Spleen (tissue), 11 donors: Measurements from ENCODE around the gene NAGPA. TPM values are rescaled to one million over a fixed set of nuclear protein-coding genes. Genes with fewer than 3 reads are reported as not detected.

Experiments
- DNase-seq: peaks from one replicate; pipeline ENCODE4 v3.0.0-alpha.2; 2020
- H3K27ac ChIP-seq, 8 donors: fragments of 200-600 bp; sonication (generic) in 7 of 8; 1 replicate in 4 of 8; 2 replicates in 4 of 8; pipeline versions ENCODE4 v1.5.0 to v1.8.0; 2016 to 2021; ENCODE audit warnings: inconsistent platforms in 4 of 8, mild to moderate bottlenecking in 4 of 8, moderate library complexity in 1 of 8
- H3K27me3 ChIP-seq, 7 donors: fragments of 200-600 bp; sonication (generic) in 6 of 7; replicated peaks in 1 of 7; 1 replicate in 4 of 7; 2 replicates in 3 of 7; pipeline versions ENCODE4 v1.5.0 to v1.8.0; 2016 to 2021; ENCODE audit warnings: inconsistent platforms in 3 of 7, mild to moderate bottlenecking in 1 of 7
- H3K36me3 ChIP-seq, 6 donors: fragments of 200-600 bp; sonication (generic) in 5 of 6; 1 replicate in 4 of 6; 2 replicates in 2 of 6; pipeline versions ENCODE4 v1.5.0 to v1.8.0; 2016 to 2021; ENCODE audit warnings: inconsistent platforms in 2 of 6
- H3K4me1 ChIP-seq, 6 donors: fragments of 200-600 bp; sonication (generic) in 5 of 6; 1 replicate in 3 of 6; 2 replicates in 3 of 6; pipeline versions ENCODE4 v1.5.0 to v1.8.0; 2016 to 2021; ENCODE audit warnings: inconsistent platforms in 3 of 6
- H3K4me3 ChIP-seq, 8 donors: fragments of 200-600 bp; sonication (generic) in 7 of 8; 1 replicate in 4 of 8; 2 replicates in 4 of 8; pipeline versions ENCODE4 v1.5.0 to v1.8.0; 2016 to 2021; ENCODE audit warnings: inconsistent platforms in 4 of 8, mild to moderate bottlenecking in 4 of 8, moderate library complexity in 2 of 8
- H3K9me3 ChIP-seq, 8 donors: fragments of 200-600 bp; sonication (generic) in 7 of 8; 1 replicate in 4 of 8; 2 replicates in 4 of 8; pipeline versions ENCODE4 v1.5.0 to v1.8.0; 2016 to 2021; ENCODE audit warnings: inconsistent platforms in 4 of 8
- CTCF ChIP-seq, 11 experiments: fragments of 200-600 bp in 7 of 11; fragments of 450-650 bp in 4 of 11; sonication (generic) in 4 of 11; IDR thresholded peaks in 8 of 11; conservative IDR thresholded peaks in 3 of 11; 1 replicate in 7 of 11; 2 replicates in 4 of 11; pipeline versions ENCODE4 v1.4.0 to v1.8.0; 2016 to 2021; ENCODE audit warnings: antibody characterized with exemption in 11 of 11, inconsistent platforms in 4 of 11, mild to moderate bottlenecking in 1 of 11
- POLR2A ChIP-seq, 3 donors: fragments of 450-650 bp; IDR thresholded peaks; one replicate each; pipeline ENCODE4 v1.5.1; 2017; ENCODE audit warnings: antibody characterized with exemption in 3 of 3, mild to moderate bottlenecking in 1 of 3
- POLR2AphosphoS5 ChIP-seq, 3 donors: sonication (generic); formaldehyde crosslinking; IDR thresholded peaks; one replicate each; pipeline ENCODE4 v1.5.1; 2017; ENCODE audit warnings: antibody characterized with exemption in 3 of 3
- WGBS, 5 donors: extraction: QIAGEN DNeasy Blood & Tissue Kit in 3 of 5; methylation state at CpG; one replicate each; pipeline versions ENCODE4 v1.1.5 to v1.1.7; 2013 to 2018; 5-methylcytosine and 5-hydroxymethylcytosine counted together
- intact Hi-C: fragments of 100-400 bp; cut with DNase I; formaldehyde crosslinking; loops from one replicate; pipeline ENCODE4 v1.15.0; 2023; ENCODE audit warnings: low total_unique reads
- polyA plus RNA-seq, 3 donors: library from polyadenylated mRNA; stranded (reverse); fragments of 200-250 nt; gene quantifications; one replicate each; pipeline ENCODE4 v1.2.1, GENCODE V29; 2013
- total RNA-seq, 7 donors: library from RNA; depleted of rRNA in 3 of 7; stranded (reverse); fragments of >200 nt in 3 of 7; fragmentation: NEBNext Ultra II Directional in 4 of 7; extraction: Animal tissue kit (Norgen Biotek cat#: 25700) in 4 of 7; gene quantifications; one replicate each; pipeline versions ENCODE4 v1.1.0 to v1.2.1, GENCODE V29; 2016 to 2021
- donor health status: healthy with polysubstance abuse.
- donor health status: DM: no; HTN: no; CAD: no; lungs with moderate emphysema.
- donor health status: DM: no; HTN: no; CAD: no.
- donor health status: Bipolar disorder and iron deficiency.
- donor health status: healthy.
- donor health status: DM: no; HTN: no; CAD: no.
- donor health status: DM: yes; HTN: yes; CAD: no.

NAGPA gene
- total and polyA plus RNA-seq, 10 donors = 11.8 to 41.8 (median 18.6) TPM

- Histone ChIP-seq H3K27ac (no peak overlapping the region), H3K9me3 (no peaks in the 10 kb centered on the region), H3K27me3 (no peaks in the 10 kb centered on the region), H3K36me3 (no peaks in the 10 kb centered on the region), H3K4me1 (peaks cover 0 to 17% (median 4%) of the 10 kb centered on the region in 6 donors), H3K4me3 (no peak overlapping the region)
- peak in 10 of 11 experiments; percentile 9 to 62 (median 40) for TF ChIP-seq CTCF (IDR thresholded peaks at IDR 0.05 in 8 of 11, conservative IDR thresholded peaks at IDR 0.05 in 3 of 11)
- no peak for TF ChIP-seq POLR2A (IDR thresholded peaks at IDR 0.05)
- peak; percentile 80 for DNase-seq
- intact Hi-C loops = no loop called here
- WGBS, 5 donors = 5 to 13% (median 6%) methylated on average over 11 of the region's 11 CpGs
Observed at GRCh38 chr16:5056352-5056751, 22.6 kb upstream of the NAGPA start.

- Histone ChIP-seq H3K36me3 (no peaks in the 10 kb centered on the region), H3K27me3 (no peaks in the 10 kb centered on the region), H3K9me3 (peaks cover 0 to 4% (median 0%) of the 10 kb centered on the region in 8 donors), H3K4me1 (peaks cover 0 to 17% (median 4%) of the 10 kb centered on the region in 6 donors), H3K27ac (no peak overlapping the region), H3K4me3 (no peak overlapping the region)
- no peak for TF ChIP-seq POLR2AphosphoS5 (IDR thresholded peaks at IDR 0.05)
- no peak for TF ChIP-seq CTCF (IDR thresholded peaks at IDR 0.05 in 8 of 11, conservative IDR thresholded peaks at IDR 0.05 in 3 of 11)
- TF ChIP-seq POLR2A (IDR thresholded peaks at IDR 0.05) = no peak
- peak; percentile 61 for DNase-seq
- whole genome bisulfite sequencing, 5 donors = 88 to 93% (median 89%) methylated on average over 14 to 16 of the region's 16 CpGs
- intact Hi-C loops = no loop called here
Observed at GRCh38 chr16:5054876-5055865, 21.4 kb upstream of the NAGPA start.

GRCh38 chr16:5046914-5047313, 13.2 kb upstream of the NAGPA start:
- intact Hi-C loops = no loop called here
- DNase-seq = peak; percentile 16
- WGBS, 5 donors = 84 to 88% (median 86%) methylated on average over 2 of the region's 2 CpGs

More at GRCh38 chr16:5046914-5047313, 13.2 kb upstream of the NAGPA start:
- H3K4me3 ChIP-seq = no peak overlapping the region
- H3K4me1 ChIP-seq = no peaks in the 10 kb centered on the region
- no peaks in the 10 kb centered on the region for H3K27me3 ChIP-seq
- peaks cover 0 to 22% (median 0%) of the 10 kb centered on the region in 6 donors for H3K36me3 ChIP-seq
- H3K27ac ChIP-seq = no peak overlapping the region
- peaks cover 0 to 9% (median 0%) of the 10 kb centered on the region in 8 donors for H3K9me3 ChIP-seq
- TF ChIP-seq POLR2A (IDR thresholded peaks at IDR 0.05) = no peak
- no peak for TF ChIP-seq POLR2AphosphoS5 (IDR thresholded peaks at IDR 0.05)
- TF ChIP-seq CTCF (IDR thresholded peaks at IDR 0.05 in 8 of 11, conservative IDR thresholded peaks at IDR 0.05 in 3 of 11) = no peak
